Measurements from ENCODE around the gene SH2B2.
"Not testable (repeated sequence)": the region's sequence is repeated elsewhere in the genome, so short reads cannot be mapped to it uniquely, and the experiment has no call there.

SH2B2 gene

DNA sequence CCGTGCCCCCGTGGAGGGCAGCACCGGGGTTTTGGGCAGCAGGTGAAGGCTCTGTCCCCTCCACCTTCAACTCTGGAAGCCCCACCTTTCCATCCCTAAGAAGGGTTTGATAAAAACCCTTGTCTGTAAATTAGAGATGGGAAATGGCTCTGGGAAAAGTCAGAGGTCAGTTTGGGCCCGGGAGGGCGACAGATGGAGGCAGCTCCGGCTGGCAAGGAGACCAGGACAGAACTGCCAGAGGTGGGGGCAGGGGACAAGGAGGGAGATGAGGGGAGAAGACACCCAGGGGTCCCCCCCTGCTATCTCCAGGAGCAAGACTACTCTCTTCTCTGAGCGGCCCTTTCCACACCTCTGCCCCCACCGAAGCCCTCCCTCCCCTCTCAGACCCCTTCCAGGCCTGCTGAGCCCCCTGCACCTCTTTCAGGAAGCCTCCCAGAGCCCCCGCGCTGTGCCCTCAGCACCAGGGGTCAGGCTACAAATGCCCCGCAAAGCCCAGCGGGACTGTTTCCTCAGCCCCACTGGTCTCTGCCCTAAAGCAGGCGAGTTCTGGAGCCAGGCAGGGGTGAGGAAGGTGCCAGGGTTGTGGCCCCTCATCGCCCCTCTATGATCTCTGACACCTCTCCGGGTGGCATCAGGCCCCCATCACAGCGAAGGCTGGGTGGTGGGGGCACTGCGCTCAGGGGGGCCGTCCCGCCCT is 980 bp upstream of the SH2B2 start:
- DNase-seq (ENCODE audit: low read depth, low spot score): no peak

DNA sequence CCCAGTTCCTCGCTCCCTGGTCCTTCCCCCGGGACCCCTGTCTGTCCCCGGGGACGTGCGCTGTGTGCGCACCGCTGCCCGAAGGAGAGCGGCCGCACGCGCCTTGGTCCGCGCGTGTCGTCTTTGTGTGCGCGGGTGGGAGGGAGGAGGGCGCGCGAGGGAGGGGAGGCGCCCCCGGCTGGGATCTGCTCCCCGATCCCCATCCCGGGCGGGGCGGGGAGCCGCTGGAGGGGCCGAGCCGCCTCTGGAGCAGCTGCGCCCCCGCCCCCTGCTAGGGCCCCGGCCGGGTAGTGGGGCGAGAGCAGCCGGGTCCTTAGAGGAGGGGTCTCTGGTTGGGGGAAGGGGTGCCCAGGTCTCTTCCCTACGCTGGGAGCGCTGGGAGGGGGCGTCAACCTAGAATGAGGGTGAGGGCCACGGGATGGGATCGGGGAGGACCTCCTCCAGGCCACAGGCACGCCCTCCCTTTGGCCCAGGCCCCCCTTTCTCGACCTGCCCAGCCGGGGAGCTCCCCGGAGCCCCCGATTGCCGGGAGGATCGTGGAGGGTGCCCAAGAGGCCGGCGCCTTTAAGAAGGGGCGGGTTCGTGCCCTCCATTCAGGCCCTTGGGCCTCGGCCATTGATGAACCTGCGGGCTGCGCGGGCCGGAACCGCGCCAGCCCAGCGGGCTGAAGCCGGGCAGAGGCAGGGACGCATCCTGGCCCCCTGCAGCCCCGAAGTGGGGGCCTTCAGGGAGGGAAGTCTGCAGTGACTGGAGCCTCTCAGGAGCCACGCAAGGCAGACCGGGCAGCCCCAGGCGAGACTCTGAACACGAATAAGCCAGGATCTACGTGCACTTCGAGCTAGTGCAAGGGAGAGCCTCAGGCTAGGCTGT is 678 bp downstream of the SH2B2 start:
- no peak for DNase-seq (ENCODE audit: low read depth, low spot score)

DNA sequence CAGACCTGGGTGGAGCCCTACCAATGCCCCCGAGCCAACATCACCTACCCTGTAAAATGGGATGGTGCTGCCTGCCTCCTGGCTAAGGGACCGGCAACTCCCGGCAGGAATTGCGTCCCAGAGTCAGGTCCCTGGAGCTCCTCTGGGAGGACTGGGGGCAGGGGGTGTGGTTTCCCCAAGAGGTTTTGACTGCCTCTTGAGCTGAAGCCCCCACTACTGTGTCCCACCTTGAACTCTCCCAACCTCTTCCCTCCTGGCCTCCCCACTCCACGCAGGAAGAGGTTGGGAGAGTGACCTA is 1.3 kb downstream of the SH2B2 start:
- no peak for DNase-seq (ENCODE audit: low read depth, low spot score)

DNA sequence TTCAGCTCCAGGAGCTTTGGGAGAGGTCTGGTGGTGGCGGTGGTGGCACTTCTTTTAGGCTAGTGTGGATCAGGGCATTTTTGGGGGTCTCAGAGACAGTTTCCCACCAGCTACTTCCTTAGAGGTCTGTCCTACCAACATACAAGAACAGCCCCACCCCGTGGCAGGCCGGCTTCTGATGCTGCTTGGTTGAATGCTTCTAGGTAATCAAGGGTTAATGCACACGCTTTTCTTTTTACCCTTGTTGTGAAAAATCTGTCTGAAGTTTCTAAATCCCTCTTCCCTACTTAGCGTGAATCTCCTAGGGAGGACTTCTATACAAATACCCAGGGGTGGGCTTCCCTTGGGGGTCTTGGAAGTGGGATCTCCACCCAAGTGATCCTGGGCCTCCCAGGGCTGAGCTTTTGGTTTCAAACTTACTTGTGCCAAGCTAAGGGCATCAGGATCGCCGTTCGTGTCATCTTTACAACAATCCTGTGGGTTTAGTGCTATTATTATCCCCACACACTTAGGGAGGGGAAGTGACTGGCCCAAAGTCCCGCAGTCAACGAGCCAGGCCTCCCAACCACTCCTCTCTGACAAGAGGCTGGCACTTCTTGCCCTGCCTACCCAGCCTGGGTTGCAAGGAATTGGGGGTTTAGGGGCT is 1.7 kb downstream of the SH2B2 start:
- no peak for DNase-seq (ENCODE audit: low read depth, low spot score)

DNA sequence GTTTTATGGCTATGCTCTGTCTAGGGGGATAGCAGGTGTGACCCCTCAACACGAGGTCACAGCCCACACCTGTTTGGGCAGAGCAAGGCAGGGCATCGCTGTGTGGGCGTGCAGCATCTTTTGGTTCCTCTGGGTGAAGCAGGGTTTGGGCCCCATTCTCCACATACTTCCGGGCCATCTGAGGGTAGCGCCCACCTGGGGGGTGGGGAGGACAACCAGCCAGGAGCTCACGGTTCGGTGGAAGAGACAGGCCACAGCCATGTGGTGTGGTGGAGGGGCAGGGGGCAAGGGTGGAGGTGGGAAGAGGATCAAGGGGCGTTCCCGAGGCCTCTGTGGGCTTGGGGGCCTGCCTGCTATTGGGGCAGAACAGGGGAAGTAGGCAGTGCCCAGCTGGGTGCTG is 2.4 kb downstream of the SH2B2 start:
- no peak for DNase-seq (ENCODE audit: low read depth, low spot score)

DNA sequence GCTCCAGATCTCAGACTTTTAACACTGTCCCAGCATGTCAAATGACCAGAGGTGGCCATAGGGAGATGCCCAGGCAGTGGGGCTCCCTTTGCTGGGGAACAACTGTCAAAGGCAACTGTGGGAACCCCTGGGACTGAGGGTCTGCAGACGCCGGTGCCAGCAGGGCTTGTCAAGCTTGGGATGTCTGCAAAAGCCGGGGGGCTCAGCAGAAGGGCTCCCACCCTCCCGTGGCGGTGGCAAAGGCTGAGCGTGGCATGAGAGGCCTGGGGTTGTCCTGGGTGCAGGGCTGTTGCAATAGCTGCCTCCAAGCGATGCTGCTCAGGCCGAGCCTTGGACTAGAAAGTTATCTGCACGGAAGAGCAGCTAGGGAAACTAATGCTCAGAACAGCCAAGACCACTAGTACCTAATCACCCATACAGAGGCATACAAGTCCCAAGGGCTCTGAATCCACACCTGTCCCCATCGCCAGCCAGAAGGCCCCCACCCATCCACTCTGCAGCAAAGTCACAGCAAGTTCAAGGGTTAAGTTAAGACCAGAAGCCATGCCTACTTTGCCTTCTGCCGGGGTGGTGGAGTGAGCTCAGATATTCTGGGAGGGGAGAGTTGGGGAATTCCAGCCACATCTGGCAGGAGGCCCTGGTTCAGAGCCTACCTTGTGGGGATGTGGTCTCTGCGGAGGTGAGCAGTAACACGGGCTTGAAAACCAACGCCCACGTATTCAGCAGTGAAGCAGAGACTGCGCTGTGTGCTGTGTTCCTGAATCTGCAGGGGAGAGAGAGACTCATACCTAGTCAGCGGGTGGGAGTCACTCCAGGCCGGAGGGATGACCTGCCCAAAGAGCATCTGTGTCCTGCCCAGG is 4.6 kb downstream of the SH2B2 start:
- DNase-seq (ENCODE audit: low read depth, low spot score): no peak

DNA sequence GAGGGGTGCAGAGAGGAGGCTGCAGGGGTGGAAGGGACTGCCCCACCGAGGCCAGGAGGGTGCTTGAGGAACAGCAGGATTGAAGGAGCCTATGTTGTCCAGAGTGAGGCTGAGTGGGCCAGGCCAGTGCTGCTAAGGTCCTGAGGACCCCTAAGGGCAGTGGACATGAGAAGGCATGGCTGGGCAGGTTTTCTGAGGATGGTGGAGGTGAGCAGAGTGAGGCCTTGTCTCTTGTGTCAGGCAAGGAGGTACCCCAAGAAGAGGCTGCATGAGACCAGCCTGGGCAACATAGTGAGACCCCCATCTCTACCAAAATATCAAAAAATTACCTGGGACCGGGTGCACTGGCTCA is 5.2 kb downstream of the SH2B2 start:
- DNase-seq (ENCODE audit: low read depth, low spot score): no peak

DNA sequence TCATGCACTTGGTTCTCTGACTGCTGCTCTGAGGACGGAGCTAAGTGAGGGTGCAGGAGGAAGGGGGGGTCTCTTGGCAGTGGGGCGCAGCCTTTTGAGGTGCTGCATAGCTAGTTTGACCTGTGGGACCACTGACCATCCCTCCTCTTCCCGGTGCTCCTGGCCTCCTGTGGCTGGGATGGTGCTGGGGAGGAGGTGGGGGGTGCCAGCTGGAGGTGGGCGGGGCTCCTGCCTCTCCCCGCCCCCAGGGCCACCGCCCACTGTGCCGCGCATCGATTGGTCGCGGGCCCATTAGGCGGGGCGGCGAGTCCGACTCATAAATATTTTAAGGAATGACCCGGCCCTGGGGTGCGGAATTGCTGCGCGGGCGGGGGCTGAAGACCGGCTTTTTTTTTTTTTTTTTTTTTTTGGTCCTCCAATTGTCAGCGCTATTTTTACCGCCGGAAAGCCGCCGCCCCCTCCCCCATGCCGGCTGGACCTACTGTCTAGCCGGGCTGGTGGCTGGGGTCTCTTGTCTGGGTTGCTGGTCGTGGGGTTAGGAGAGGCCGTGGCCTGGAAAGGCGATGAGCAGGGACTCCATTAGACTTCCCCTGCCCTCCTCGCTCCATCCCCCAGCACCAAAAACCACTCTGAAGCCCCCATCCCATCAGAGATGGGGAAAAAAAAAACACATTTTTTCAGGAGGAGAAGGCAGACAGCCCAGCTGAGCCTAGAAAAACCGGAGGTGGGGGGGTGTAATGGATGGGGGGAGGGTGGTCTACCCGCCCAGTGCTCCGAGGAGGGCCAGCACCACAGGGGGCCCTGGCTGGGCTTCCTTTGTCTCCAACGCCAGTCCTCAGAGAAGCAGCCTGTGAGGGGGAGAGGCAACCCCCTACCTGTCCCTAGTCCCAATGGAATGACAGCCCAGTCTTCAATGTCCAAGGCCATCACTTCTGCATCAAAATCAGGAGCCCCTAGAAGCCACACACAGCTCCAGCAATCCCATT is 6.4 kb downstream of the SH2B2 start:
- DNase-seq (ENCODE audit: low read depth, low spot score): no peak

DNA sequence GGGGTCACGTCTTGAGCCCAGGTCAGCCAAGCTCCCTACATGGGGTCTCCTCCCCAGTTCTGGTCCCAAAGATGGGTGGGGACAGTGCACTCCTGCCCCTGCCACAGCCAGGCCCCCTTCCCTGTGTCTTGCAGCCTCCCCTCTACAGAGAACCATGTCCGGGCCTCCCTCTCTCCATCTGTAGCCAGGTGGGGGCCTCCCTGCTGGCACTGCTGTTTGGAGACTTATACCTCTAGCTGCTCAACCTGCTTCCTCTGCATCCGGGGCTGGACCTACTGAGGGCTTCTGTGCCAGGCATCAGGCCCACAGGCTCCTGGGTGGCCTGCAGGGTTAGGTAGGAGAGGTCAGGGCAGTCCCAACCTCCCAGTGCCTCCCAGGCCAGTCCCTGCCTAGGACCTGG is 7.9 kb downstream of the SH2B2 start:
- no peak for DNase-seq (ENCODE audit: low read depth, low spot score)

DNA sequence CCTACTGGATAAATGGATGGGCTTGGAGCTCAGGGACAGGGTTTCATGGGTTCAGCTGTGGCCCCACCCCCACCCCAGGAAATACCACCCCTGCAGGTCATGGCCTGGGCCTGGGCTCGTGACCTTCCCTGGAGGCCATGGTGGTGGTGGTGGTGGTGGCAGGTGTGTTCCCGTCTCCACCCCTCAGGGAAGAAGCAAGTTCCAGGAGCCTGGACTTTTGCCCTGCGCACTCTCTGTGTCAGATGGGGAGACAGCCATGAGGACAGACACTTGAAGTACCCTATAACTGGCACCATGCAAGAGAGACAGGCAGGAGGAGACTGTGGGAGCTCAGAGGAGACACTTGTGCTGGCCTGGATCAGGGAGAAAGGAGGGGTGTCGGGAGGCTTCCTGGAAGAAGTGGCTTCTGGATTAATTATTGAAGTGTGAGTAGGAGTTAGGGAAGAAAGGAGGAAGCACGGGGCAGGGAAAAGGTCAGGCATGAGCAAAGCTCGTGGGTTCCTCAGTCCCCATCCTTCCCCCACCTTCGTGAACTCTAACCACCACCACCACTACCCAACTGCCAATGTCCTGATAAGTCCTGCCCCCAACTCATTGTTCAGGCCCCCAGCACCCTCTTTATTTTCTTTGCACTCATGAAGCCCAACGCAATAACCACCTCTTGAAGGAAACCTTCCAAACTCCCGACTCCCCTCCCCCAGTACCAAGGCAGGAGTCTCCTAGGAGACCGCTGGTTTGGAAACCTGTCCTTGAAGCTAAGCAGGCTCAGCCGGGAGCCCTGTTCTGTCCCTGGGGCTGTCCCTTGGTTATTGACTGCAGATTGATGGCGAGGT is 8.9 kb downstream of the SH2B2 start:
- DNase-seq (ENCODE audit: low read depth, low spot score): no peak

DNA sequence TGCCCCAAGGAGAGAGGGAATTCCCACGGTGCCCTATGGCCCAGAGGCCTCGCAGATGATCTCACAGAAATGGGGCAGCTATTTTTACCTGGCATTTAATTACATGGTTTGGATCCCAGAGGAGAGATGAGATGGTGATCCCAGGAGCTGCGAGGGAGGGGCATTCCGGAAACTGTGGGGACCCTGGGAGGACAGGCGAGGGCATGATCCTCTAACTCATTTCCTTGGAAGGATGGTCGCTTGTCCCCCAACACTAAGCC is 9.4 kb downstream of the SH2B2 start:
- DNase-seq (ENCODE audit: low read depth, low spot score): no peak

DNA sequence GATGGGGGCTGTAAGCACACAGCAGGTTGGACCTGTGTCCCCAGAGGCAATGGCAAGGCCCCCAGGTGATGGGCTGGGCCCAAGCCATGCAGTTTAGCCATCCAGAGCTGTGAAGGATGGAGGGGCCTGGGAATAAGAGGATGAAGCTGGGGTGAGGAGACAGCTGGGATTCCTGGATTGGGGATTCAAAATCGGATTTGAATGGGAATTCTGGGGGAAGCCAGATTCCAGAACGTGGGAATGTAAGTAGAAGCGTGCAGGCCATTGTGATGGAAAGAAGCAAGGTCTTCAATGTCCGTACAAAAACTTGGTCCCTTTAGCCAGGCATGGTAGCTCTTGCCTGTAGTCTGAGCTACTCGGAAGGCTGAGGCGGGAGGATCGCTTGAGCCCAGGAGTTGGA is 9.8 kb downstream of the SH2B2 start:
- DNase-seq (ENCODE audit: low read depth, low spot score): no peak

DNA sequence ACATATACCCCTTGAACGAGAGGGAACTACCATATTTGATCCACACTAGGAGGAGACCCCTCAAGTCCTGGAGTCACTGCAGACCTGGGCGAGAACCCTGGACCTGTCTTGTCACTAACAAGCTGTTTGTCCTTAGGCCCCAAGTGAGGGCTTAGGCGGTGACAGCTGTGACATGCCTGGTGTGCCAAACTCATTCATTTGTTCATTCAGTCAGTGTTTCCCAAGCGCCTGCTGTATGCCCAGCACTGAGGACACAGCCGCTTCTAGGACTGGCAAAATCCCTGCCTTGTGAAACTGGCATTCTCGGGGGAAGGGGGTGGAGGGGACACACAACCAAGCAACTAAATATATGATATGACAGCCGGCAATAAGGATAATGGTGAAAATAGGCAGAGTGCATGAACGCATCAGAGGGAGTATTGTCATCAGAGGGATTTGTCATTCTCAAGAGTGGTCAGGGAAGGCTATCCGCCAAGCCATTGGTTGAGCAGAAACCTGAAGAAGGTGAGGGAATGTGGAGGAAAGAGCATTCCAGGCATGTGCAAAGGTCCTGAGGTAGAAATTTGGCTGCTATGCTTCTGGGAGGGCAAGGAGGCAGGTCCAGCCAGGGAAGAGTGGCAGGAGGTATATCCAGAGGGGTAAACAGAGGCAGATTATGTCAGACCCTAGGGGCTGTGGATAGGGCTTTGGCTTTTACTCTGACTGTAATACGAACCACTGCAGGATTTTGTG is 11.0 kb downstream of the SH2B2 start:
- no peak for DNase-seq (ENCODE audit: low read depth, low spot score)

DNA sequence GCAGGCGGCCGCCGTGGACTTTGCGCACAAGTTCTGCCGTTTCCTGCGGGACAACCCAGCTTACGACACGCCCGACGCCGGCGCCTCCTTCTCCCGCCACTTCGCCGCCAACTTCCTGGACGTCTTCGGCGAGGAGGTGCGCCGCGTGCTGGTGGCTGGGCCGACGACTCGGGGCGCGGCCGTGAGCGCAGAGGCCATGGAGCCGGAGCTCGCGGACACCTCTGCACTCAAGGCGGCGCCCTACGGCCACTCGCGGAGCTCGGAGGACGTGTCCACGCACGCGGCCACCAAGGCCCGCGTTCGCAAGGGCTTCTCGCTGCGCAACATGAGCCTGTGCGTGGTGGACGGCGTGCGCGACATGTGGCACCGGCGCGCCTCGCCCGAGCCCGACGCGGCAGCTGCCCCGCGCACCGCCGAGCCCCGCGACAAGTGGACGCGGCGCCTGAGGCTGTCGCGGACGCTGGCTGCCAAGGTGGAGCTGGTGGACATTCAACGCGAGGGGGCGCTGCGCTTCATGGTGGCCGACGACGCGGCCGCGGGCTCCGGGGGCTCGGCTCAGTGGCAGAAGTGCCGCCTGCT is 14.1 kb downstream of the SH2B2 start:
- no peak for DNase-seq (ENCODE audit: low read depth, low spot score)

DNA sequence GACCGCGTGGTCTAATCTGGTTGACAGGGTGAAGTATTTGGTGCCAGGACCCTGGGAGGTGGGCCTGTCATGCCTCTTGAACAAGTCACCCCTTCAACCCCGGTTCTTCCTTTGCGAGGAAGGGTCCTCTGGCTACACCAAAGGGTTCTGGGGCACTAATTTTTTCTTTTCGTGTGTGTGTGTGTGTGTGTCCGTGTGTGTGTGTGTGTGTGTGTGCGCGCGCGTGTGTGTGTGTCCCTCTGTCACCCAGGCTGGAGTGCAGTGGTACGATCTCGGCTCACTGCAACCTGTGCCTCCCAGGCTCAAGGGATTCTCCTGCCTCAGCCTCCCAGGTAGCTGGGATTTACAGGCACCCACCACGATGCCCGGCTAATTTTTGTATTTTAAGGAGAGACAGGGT is 14.7 kb downstream of the SH2B2 start:
- DNase-seq (ENCODE audit: low read depth, low spot score): not testable (repeated sequence)

DNA sequence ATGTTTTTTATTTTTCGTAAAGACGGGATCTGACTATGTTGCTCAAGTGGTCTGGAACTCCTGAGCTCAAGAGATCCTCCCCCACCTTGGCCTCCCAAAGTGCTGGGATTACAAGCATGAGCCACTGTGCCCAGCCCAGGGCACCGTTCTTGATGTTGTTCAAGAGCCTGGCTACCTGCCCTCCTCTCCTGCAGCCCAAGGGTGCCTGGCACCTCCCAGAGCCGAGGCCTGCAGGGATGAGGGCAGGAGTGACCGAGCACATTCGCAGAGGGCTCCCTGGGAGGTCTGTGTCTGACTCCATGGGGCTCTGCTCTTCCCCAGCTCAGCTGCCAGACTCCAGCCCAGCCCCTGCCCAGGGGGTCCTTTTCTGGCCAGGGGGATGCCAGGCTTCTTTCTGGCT is 15.4 kb downstream of the SH2B2 start:
- no peak for DNase-seq (ENCODE audit: low read depth, low spot score)

DNA sequence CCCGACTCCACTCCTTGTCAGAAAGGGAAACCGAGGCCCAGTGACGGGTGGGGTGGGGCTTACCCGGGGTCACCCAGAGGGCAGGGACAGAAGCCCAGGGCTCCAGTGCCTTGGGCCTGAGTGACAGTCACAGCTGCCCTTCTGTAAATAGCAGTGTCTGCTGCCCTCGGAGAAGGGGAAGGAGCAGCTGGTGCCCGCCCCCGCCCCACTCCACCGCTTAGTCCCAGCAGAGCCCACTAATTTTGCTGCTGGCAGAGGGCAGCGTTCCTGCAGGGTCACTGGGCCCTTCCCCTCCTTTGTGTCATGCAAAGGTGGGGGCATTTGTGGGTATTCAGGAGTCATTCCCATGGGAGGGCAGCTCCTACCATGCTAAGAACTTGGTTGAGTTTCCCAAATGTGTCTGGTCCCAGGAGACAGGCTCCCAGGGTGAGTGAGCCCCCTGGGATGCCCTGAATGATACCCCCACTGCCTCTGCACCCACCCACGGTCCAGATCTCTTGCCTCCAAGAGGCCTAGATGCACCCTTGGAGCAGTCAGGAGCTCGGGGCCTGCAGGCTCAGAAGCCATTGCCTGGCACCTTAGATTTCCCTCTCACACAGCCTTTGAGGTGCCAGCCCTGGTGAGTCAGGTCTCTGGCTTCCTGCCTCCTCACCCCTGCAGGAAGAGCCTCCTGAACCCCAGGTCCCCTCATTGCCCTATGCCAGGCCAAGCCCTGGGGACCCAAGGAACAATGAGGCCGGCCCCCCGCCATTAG is 17.2 kb downstream of the SH2B2 start:
- DNase-seq (ENCODE audit: low read depth, low spot score): no peak

DNA sequence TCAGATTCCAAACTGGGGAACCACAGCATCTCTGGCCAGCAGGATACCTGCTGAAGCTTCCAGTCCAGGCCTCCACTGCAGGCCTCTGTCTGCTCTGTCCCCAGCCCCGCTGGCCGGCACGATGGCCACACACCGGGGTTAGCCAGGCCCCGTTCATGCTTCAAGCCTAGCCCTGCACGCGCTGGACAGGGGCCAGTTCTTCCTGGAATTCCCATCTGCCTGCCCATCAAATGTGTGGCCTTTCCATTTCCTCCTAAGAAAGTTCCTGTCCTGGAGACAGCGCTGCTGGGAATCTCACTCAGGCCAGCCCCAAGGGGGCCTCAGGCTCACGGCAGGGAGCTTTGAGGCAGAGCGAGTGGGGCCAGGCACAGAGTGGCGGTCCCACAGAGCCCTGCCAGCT is 18.0 kb downstream of the SH2B2 start:
- DNase-seq (ENCODE audit: low read depth, low spot score): no peak

Data from smooth muscle cell of the brain vasculature (primary cell).